NCI-H446 (cell line): Measurements from ENCODE around the gene TUBD1.
"Not testable (repeated sequence)": the region's sequence is repeated elsewhere in the genome, so short reads cannot be mapped to it uniquely, and the experiment has no call there.

Experiments used
- DNase-seq, 2 experiments: peaks; one replicate each; lab custom pipeline; 2025; lab: John Stamatoyannopoulos, UW

Gene TUBD1, protein sequence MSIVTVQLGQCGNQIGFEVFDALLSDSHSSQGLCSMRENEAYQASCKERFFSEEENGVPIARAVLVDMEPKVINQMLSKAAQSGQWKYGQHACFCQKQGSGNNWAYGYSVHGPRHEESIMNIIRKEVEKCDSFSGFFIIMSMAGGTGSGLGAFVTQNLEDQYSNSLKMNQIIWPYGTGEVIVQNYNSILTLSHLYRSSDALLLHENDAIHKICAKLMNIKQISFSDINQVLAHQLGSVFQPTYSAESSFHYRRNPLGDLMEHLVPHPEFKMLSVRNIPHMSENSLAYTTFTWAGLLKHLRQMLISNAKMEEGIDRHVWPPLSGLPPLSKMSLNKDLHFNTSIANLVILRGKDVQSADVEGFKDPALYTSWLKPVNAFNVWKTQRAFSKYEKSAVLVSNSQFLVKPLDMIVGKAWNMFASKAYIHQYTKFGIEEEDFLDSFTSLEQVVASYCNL

DNA sequence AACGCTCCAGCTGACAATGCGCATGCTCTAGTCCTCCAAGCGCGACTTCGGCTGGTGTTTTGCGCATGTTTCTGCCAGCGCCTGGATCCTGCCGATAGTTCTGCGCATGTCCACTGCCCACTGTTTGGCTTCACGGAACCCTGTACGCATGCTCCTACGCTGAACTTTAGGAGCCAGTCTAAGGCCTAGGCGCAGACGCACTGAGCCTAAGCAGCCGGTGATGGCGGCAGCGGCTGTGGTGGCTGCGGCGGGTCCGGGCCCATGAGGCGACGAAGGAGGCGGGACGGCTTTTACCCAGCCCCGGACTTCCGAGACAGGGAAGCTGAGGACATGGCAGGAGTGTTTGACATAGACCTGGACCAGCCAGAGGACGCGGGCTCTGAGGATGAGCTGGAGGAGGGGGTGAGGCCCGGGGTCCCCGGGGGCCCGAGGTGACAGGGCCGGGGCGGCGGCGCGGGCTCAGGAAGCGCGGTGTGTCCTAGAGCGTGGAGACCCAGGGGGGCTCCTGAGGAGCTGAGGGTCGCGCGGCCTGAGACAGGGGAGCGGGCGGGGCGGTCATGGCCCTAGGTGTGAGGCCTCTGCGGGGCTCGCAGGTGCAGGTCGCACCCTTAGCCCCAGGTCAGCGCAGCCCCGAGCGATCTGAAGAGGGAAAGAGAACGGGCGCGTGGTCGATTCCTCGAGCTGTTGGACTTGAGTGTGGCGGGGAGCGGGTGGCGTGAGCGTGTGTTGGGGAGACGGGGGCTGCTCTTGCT is at the start of gene TUBD1, which contains the start of gene RPS6KB1:
TSS of gene TUBD1 (minus strand) at position 20 of the 752 bp plus-strand sequence. CDS start 1,941 bp downstream, outside the sequence.
TSS of gene RPS6KB1 (plus strand) at position 198 of the 752 bp plus-strand sequence. CDS start at position 262, 64 bp downstream.
- DNase-seq = peak; percentile 96 to 98

DNA sequence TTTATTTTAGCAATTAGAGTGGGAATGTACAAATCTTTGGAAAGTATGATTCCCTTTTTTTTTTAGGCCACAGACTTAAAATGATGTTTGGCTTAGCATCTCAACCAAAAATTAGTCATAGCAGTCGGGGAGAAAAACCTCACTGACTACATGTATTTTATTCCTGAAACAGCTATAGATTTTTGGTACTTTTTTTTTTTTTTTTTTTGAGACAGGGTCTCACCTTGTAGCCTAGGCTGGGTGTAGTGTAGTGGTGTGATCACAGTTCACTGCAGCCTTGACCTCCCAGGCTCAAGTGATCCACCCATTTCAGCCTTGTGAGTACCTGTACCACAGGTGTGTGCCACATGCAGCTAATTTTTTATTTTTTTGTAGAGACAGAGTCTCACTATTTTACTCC is 48.4 kb upstream of the TUBD1 start:
- no peak for DNase-seq

DNA sequence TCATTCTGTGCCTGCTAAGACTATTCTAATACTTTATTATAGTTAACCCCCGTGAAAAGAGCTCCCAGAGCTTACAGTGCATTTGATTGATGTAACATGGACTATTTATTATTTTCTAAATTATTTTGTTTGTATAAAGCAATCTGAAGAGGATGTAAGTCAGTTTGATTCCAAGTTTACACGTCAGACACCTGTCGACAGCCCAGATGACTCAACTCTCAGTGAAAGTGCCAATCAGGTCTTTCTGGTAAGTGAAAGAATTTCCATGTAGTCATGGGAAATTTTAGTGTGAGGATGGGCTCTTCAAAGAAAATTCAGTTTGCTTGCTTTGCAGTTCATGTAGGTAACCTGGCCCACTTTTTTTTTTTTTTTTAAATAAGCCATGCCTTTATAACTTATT is 48.0 kb upstream of the TUBD1 start:
- not testable (repeated sequence) for DNase-seq

DNA sequence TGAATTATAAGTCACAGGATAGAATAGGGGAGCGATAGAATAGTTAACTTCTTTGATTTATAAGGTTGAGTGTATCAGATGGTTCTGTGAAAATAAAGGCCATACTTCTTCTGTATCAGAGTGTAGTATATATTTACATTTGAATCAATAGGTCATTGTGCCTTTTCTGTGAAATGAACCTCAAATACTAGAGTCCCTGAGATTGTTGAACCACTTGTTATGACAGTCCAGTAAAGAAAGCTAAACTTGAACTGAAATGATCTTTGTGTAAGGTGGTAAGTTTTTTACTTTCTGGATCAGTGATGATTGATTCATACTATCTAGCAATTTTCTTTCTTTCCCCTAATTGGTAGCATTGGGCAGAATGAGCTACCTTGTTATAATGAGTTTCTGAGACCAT is 40.6 kb upstream of the TUBD1 start:
- not testable (repeated sequence) for DNase-seq

DNA sequence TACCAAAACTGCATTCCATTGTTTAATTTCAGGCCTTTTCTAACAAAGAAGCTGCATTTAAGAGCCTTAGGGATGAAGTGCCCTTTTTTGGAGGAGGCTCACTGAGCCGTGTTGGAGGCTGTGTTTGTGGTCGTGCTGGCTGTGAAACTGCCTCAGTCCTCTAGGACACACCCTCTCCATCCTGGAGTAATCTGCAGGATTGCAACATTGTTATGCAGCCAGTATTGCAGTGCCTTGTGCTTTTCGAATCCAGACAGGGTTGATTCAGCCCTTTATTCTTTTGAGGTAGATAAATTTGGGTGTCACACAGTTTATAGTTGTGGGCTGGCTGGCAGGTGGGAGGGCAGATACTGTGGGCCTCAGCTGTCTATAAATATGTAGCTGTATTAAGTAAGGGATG is 38.0 kb upstream of the TUBD1 start:
- not testable (repeated sequence) for DNase-seq

DNA sequence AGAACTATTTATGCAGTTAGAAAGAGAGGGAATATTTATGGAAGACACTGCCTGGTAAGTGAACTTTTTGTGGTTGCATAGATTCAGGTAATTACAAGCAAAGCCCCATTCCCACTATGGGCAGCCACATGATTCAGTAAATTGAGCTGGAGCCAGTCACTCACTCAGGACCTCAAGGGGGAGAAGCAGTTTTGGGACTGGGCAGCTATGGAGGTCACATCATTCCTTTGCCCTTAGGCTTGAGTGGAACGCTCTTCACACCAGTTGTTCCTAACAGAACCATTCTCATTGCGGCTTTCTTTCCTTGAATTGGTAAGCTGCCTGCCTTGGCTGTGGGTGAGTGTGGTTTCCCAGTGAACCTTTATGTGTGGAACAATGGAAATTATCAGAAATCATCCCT is 37.4 kb upstream of the TUBD1 start:
- not testable (repeated sequence) for DNase-seq

DNA sequence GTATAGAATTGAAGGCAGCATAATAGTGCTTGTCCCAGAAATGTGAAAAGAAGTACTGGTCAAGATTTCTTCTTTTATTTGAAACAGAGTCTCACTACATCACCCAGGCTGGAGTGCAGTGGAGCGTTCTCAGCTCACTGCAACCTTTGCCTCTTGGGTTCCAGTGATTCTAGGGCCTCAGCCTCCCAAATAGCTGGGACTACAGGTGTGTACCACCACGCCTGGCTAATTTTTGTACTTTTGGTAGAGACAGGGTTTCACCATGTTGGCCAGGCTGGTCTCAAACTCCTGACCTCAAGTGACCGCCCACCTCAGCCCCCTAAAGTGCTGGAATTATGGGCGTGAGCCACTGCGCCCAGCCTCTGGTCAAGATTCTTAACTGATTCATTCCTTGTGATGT is 27.9 kb upstream of the TUBD1 start:
- not testable (repeated sequence) for DNase-seq

DNA sequence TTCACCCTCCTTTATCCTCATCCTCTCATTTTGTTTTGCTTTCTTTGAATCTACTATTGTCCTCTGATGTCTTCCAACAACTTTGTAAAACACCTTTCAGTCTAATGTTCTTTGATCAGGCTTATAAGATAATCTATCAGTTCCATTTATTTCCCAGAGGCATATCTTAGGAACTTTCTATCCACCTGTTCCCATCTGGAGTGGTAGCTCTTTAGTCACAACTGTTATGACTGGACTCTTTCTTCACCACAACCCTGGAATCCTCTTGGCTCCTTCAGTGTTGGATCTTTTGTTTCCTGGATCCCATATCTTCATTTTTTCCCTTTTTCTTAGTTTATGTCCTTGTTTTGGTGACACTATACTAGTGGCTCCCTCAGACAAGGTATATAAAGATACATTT is 23.7 kb upstream of the TUBD1 start:
- no peak for DNase-seq

DNA sequence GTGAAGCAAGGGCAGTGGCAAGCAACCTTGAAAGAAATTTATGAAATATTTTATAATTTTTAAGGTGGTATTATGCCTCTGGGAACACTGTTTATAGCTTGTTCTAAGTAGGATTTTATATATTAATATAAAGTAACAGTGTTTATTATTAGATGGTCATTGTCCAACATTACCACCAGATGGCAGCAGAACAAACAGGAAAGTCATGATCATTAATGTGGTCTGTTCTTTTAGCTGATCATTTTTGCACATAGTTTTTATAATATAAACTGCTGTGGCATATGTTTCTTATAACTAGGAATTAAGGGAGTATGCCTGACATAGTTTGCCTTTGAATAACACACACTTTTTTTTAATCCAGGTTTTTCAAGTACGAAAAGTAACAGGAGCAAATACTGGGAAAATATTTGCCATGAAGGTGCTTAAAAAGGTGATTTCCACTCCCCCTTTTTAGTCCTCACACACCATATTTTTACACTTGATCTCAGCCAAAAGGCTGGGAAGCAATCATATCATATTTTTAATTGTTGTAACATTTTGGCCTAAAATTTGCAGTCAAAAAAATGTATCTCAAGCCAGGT is 21.6 kb upstream of the TUBD1 start:
- peak; percentile 1 to 52 for DNase-seq

DNA sequence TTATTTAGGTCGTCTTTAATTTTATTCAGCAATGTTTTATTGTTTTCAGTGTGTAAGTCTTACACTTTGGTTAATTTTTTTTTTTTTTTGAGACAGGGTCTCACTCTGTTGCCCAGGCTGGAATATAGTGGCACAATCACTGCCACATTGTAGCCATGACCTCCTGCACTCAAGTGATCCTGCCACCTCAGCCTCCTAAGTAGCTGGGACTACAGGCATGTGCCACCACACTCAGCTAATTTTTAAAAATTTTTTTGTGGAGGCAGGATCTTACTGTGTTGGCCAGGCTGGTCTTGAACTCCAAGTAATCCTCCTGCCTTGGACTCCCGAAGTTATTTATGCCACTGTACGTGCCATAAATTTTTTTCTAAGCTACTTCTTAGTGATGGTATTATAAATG is 14.7 kb upstream of the TUBD1 start:
- DNase-seq = no peak

DNA sequence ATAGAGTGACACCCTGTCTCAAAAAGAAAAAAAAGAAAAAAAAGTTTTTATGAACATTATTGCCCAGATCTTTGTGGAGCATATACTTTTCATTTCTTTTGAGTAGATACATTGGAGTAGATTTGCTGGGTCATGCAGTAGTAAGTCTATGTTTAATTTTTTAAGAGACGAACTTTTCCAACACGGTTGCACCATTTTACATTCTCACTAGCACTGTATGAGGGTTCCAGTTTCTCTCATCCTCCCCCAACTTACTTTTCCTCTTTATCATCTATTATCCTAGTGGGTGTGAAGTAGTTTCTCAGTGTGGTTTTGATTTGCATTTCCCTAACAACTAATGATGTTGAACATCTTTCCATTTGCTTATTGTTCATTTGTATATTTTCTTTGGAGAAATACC is 10.7 kb upstream of the TUBD1 start:
- no peak for DNase-seq

DNA sequence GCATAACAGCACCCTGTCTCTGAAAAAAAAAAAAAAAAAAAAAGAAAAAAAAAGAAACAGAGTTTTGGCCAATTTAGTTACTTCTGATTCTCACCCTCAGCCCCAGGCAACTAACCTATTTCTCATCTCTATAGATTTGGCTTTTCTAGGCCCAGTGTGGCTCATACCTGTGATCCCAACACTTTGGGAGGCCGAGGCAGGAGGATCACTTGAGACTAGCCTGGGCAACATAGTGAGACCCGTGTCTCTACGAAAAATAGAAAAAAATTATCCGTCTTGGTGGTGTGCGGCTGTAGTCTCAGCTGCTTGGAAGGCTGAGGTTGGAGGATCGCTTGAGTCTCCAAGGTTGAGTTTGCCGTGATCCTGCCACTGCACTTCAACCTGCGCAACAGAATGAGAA is 8.9 kb upstream of the TUBD1 start:
- no peak for DNase-seq

DNA sequence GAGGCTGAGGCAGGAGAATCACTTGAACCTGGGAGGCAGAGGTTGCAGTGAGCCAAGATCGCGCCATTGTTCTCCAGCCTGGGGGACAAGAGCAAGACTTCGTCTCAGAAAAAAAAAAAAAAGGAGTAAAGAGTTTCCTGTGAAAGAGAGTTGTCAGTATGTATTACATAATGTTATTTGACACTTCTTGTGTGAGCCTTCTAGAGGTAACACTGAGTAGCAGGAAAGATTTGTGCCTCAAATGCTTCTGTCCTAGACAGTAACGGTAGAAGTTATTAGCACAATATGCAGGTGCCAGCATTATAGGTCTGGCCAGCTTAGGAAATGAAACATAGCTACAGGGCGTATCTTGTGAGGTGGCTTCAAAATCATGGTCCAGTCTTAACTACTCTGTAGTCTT is 6.4 kb upstream of the TUBD1 start:
- DNase-seq = no peak

DNA sequence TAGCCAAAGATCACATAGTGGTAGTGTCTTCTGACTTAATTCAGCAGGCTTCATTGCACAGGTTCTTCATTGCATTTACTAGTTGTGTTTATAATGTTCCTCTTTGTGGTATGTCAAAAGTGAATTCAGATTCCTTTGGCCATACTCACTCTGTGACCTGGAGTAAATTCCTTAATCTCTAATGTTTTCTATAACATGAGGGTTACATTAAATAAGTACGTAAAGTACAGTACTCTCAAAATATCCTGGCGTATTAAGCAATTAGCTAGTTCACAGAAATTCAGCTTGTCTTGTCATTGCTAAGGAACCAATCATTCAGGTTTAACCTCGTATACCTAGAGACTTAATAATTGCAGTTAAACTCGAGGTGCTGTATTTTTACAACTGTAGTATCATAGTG is 4.3 kb upstream of the TUBD1 start:
- DNase-seq = no peak

DNA sequence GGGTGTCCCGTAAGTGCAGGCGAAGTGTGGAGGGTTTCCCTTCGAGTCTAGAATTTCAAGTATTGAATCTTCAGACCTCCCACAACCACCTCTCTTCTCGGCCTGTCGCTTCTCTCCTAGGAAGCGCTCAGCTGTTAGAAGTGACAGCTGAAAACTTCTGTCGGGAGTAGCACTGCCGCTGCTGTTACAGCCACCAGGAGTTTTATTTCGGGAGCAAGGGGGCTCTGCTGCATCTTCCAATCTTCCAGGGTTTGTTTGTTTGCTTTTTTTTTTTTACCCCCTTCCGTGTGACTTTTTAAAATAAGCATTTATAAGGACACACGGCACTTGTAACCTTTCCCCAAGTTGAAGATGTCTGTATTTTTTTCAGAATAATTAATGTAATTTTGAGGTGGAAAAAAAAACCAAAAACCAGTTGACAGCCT is 945 bp upstream of the TUBD1 start:
- no peak for DNase-seq

DNA sequence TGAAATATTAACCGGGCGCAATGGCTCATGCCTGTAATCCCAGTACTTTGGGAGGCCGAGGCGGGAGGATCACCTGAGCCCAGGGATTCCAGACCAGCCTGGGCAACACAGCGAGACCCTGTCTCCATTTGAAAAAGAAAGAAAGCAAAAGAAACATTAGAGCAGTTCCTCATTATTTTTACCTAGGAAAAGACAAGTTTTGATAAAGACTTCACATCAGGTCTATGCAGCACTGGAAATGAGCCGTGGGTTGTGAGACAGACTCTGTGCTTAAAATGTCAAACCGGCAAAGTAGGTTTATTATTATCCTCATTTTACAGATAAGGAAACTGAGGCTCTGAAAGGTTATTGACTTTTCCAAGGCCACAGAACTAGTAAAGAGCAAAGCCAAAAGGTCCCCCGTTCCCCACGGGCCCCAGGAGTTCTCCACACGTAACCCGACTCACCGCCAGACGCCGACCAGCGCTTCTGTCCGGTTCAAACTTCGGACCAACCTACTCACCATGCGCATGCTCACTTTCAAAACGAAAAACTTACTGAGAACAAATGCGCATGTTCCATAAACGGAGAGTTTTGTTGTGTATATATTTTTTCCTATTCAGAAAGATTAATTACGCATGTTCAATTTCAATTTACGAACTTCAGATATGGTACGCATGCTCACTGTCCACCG is 356 bp downstream of the TUBD1 start:
- no peak for DNase-seq

DNA sequence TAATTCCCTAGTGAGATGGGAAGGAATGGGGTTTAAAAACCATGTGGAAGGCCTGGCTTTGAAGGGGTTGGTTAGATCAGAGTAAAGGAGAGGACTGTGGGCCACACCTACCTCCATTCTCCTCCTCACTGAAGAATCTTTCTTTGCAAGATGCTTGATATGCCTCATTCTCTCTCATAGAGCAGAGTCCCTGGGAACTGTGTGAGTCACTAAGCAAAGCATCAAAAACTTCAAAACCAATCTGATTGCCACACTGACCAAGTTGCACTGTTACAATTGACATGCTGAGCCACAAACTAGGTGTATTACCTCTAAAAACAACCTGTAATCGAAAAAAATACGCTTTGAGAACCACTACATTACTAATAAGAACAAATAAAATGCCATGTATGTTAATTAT is 2.0 kb downstream of the TUBD1 start:
- no peak for DNase-seq

DNA sequence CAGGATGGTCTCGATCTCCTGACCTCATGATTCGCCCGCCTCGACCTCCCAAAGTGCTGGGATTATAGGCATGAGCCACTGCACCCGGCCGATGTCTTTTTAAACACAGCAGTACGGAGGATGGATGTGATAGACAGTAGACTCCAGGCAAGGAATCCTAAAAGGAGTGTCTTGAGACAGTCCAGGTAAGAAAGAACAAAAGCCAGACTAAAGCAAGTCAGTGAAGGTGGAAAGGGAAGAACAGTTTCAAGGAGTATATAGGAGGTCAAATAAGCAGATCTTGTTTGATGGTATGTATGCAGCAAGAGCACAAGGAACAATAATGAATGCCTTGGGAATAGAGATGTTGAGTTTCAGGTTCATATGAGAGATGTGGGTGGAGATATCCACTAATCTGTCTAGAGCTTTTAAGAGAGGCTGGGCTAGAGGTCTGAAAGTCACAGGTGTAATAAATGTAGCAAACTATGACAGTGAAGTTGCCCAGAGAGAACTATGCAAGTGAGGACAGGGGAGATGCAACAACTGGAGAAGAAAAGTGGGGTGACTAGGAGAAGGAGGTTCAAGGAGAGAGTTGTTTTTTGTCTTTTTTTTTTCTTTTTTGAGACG is 4.5 kb downstream of the TUBD1 start:
- DNase-seq = no peak

DNA sequence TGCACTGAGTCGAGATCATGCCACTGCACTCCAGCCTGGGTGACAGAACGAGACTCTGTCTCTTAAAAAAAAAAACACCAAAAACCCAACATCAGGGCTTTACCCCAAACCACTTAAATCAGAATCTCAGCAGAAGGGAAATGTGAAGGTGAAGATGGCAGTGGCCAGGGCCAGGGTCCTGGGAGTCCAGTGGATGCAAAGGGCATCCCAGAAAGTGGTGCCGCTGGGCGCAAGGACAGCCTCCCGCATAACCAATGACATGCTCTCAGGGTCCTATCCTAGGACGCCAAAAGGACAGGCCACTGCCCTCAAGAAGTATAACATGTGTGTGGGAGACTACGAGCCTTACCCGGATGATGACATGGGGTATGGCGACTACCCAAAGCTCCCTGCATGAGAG is 7.9 kb downstream of the TUBD1 start:
- DNase-seq = no peak

DNA sequence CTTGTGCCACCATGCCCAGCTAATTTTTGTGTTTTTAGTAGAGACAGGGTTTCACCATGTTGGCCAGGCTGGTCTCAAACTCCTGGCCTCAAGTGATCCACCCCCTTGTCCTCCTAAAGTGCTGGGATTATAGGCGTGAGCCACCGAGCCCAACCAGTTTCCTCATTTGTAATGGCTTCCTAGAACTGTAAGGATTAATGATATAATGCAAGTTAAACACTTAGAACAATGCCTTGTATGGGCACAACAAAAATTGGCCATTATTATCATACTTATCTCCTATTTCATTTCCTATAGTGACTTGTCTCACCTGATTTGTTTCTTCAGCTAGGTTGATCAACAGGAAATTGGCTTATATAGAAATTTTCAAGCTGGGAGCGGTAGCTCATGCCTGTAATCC is 14.1 kb downstream of the TUBD1 start:
- no peak for DNase-seq

DNA sequence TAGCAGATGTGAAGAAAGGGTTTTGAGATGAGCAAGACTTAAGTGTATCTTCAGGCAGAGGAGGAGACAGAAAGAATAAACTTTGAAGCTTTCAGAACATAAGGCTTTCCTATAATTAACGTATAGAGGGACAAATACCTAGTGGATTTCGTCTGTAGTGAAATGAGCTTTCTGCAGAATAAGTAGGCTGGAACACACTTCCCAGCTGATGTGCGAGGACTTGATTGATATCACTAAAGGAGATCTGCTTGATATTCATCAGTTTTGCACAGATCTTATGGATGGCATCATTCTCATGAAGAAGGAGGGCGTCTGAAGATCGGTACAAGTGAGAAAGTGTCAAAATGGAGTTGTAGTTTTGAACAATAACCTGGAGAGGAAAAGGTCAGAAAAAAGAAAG is 14.8 kb downstream of the TUBD1 start:
- DNase-seq = no peak

DNA sequence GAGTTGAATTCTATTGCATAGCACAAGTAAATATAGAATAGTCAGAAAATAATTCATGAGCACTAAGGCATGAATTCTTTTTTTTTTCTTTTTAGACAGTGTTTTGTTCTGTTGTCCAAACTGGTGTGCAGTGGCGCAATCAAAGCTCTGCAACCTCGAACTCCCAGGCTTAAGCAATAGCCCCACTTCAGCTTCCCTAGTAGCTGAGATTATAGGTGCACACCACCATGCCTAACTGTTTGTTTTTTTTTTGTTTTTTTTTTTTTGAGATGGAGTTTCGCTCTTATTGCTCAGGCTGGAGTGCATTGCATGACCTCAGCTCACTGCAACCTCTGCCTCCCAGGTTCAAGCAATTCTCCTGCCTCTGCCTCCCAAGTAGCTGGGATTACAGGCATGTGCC is 16.6 kb downstream of the TUBD1 start:
- DNase-seq = no peak
